ENCODE results near the gene ADPRHL1. TPM values are rescaled to one million over a fixed set of nuclear protein-coding genes. Genes with fewer than 3 reads are reported as not detected.

Gene ADPRHL1
- total RNA-seq, 2 experiments from 2014 or later = 0.25 to 0.49 TPM

GRCh38 chr13:113418722-113419049, 34.6 kb downstream of the ADPRHL1 start:
- ChIA-PET CTCF (no interaction called here), POLR2A (no interaction called here)
- intact Hi-C loops (cut with DNase I, micrococcal nuclease) = no loop called here
- Mint-ChIP-seq H3K36me3 (ENCODE audit: low read depth) (no peaks in the 10 kb centered on the region), H3K4me1 (no peaks in the 10 kb centered on the region), H3K27me3 (peaks cover 1% of the 10 kb centered on the region), H3K4me3 (no peak overlapping the region), H3K9me3 (ENCODE audit: low read depth) (no peaks in the 10 kb centered on the region), H3K27ac (no peak overlapping the region)
- ATAC-seq (no peak), DNase-seq (no peak)

DNA sequence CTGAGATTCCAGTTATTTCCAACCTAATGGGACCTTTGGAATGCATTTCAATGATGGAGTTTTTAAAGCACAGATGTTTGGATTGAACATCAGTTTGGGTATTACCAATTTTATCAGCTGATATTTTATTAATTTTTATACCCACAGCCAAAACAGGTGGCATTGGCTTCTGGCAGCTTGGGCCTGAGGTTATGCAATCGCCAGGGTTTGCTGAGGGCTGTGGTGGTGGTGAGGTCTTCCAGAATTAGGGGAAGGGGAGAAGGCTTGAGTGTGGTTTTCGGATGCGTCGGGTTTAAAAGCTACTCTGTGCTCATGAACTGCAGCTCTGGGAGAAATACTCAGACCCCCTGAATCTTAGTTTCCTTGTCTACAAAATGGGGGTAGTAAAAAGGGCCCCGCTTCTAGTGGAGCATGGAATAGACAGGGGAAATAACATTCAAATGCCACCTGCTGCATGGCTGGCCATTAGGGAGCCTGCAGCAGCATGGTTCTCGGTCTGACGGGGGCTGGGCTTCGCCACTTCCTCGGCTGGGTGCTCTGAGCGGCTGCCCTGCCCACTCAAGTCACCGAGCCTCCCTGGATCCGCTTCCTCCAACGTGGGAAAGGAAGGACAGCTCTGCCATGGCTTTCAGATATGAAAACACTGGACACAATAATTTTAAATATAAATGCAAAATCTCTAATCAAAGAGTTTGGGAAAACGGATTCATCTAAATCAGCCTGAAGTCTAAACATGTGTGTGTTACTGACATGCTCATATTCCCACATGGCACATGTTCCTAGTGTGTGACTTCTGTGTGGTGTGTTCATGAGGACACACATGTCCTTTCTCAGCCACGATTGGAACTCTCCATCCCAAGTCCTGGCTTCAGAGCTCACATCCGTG, 35.2 kb downstream of the ADPRHL1 start:
- H3K4me1 Mint-ChIP-seq = no peaks in the 10 kb centered on the region
- H3K27me3 Mint-ChIP-seq = peaks cover 1% of the 10 kb centered on the region
- no peak overlapping the region for H3K27ac Mint-ChIP-seq
- ATAC-seq = no peak
- no peak for DNase-seq
- no peak overlapping the region for H3K4me3 Mint-ChIP-seq
- no peaks in the 10 kb centered on the region for H3K36me3 Mint-ChIP-seq (ENCODE audit: low read depth)
- intact Hi-C loops (cut with DNase I, micrococcal nuclease) = no loop called here
- POLR2A ChIA-PET = no interaction called here
- peaks cover 1% of the 10 kb centered on the region for H3K9me3 Mint-ChIP-seq (ENCODE audit: low read depth)
- CTCF ChIA-PET = no interaction called here

GRCh38 chr13:113417008-113417751, 36.1 kb downstream of the ADPRHL1 start:
- ChIA-PET CTCF (no interaction called here), POLR2A (no interaction called here)
- no peaks in the 10 kb centered on the region for H3K36me3 Mint-ChIP-seq (ENCODE audit: low read depth)
- intact Hi-C loops (cut with DNase I, micrococcal nuclease) = no loop called here
- peaks cover 2% of the 10 kb centered on the region for H3K9me3 Mint-ChIP-seq (ENCODE audit: low read depth)
- no peaks in the 10 kb centered on the region for H3K4me1 Mint-ChIP-seq
- DNase-seq (no peak), ATAC-seq (no peak)
- H3K27ac Mint-ChIP-seq = no peak overlapping the region
- no peak overlapping the region for H3K4me3 Mint-ChIP-seq
- peaks cover 1% of the 10 kb centered on the region for H3K27me3 Mint-ChIP-seq

- no peaks in the 10 kb centered on the region for H3K4me1 Mint-ChIP-seq
- POLR2A ChIA-PET = no interaction called here
Observed at GRCh38 chr13:113415825-113416224, 37.5 kb downstream of the ADPRHL1 start.

GRCh38 chr13:113415032-113415431, 38.3 kb downstream of the ADPRHL1 start:
- POLR2A ChIA-PET = no interaction called here
- DNase-seq = no peak
- H3K4me1 Mint-ChIP-seq = no peaks in the 10 kb centered on the region
- intact Hi-C loops (cut with DNase I, micrococcal nuclease) = no loop called here
- no peak overlapping the region for H3K27ac Mint-ChIP-seq
- no peak for ATAC-seq
- CTCF ChIA-PET = no interaction called here
- H3K27me3 Mint-ChIP-seq = peaks cover 1% of the 10 kb centered on the region
- H3K4me3 Mint-ChIP-seq = no peak overlapping the region
- peaks cover 2% of the 10 kb centered on the region for H3K9me3 Mint-ChIP-seq (ENCODE audit: low read depth)
- H3K36me3 Mint-ChIP-seq (ENCODE audit: low read depth) = no peaks in the 10 kb centered on the region

More at GRCh38 chr13:113415825-113416224, 37.5 kb downstream of the ADPRHL1 start:
- Mint-ChIP-seq H3K4me3 (no peak overlapping the region), H3K36me3 (ENCODE audit: low read depth) (no peaks in the 10 kb centered on the region), H3K27ac (no peak overlapping the region), H3K9me3 (ENCODE audit: low read depth) (peaks cover 2% of the 10 kb centered on the region), H3K27me3 (peaks cover 1% of the 10 kb centered on the region)
- CTCF ChIA-PET = no interaction called here
- DNase-seq (no peak), ATAC-seq (no peak)
- intact Hi-C loops (cut with DNase I, micrococcal nuclease) = no loop called here

DNA sequence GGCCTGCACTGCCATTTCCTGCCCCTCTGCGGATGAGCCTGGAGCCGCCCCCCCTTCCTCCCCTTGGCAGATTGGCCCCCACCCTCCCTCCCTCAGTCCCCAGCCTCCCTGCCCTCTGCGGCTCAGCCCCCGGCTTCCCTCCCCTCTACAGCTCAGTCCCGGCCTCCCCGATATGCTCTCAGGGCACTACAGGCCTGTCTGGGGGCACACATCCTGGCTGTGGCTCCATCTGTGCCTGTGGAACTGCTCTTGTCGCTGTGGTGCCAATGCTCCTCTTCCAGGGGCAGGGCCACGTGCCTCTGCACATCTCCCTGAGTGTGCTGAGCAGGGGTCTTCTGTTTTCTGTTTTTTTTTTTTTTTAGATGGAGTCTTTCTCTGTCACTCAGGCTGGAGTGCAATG, 39.0 kb downstream of the ADPRHL1 start:
- no peak for ATAC-seq
- H3K27ac Mint-ChIP-seq = no peak overlapping the region
- CTCF ChIA-PET = no interaction called here
- H3K9me3 Mint-ChIP-seq (ENCODE audit: low read depth) = peaks cover 2% of the 10 kb centered on the region
- intact Hi-C loops (cut with DNase I, micrococcal nuclease) = no loop called here
- DNase-seq = no peak
- H3K27me3 Mint-ChIP-seq = peaks cover 2% of the 10 kb centered on the region
- no peak overlapping the region for H3K4me3 Mint-ChIP-seq
- H3K36me3 Mint-ChIP-seq (ENCODE audit: low read depth) = no peaks in the 10 kb centered on the region
- POLR2A ChIA-PET = no interaction called here
- H3K4me1 Mint-ChIP-seq = no peaks in the 10 kb centered on the region

DNA sequence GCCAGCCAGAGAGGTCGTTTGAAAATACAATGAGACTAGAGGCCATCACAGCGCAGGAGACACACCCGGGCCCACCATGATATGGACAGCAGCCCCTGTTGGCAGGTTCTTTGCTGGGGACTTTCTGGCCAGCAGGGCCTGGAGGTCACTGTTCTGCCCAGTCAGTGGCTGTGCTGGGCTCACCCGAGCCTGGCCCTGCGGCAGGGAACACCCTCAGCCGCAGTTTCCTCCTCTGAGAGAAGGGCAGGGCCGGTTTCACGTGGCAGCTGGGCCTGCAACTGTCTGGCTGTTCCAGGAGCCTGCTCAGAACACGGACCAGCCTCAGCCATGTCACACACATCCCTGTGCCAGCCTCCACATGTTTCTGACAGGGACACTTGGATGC, 39.4 kb downstream of the ADPRHL1 start:
- Mint-ChIP-seq H3K27ac (no peak overlapping the region), H3K36me3 (ENCODE audit: low read depth) (no peaks in the 10 kb centered on the region), H3K4me1 (no peaks in the 10 kb centered on the region), H3K9me3 (ENCODE audit: low read depth) (peaks cover 2% of the 10 kb centered on the region), H3K27me3 (peaks cover 3% of the 10 kb centered on the region), H3K4me3 (no peak overlapping the region)
- no peak for ATAC-seq
- ChIA-PET POLR2A (no interaction called here), CTCF (no interaction called here)
- intact Hi-C loops (cut with DNase I, micrococcal nuclease) = no loop called here
- DNase-seq = no peak

DNA sequence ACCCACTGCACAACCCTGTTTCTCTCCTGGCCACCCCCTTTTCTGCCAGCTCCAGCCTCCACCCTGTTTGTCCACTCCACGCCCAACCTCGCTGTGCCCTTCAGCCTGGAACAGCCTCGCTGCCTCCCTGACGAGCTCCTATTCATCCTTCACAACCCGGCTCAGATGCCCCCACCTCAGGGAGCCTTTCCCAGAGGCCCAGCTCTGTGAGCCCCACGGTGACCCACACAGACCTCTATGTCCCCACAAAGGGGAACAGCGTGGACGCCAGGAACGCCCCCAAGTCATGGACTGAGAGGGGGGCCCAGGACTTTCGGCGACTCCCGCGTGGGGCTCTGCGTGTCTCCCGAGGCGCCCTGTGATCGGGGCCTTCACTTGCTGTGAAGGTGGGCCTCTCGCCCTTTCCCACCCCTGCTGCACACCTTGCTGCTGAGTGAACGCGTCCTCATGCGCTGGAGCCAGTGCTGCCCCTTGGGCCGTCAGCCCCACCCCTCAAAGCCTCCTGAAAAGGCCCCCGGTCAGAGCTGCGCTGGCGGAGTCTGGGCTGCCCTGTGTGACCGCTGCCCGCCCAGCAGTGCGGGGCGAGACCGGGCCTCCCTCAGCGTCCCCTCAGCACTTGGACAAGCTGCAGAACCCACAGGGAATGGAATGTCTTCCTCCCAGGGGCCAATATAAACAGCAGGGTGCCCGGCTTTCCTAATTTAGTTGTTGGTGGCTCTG, 40.0 kb downstream of the ADPRHL1 start:
- ChIA-PET POLR2A (no interaction called here), CTCF (no interaction called here)
- ATAC-seq = no peak
- Mint-ChIP-seq H3K27ac (no peak overlapping the region), H3K36me3 (ENCODE audit: low read depth) (no peaks in the 10 kb centered on the region), H3K4me1 (no peaks in the 10 kb centered on the region), H3K9me3 (ENCODE audit: low read depth) (peaks cover 2% of the 10 kb centered on the region), H3K4me3 (no peak overlapping the region), H3K27me3 (peaks cover 3% of the 10 kb centered on the region)
- DNase-seq = no peak
- intact Hi-C loops (cut with DNase I, micrococcal nuclease) = no loop called here

GRCh38 chr13:113412440-113412839, 40.8 kb downstream of the ADPRHL1 start:
- no peak overlapping the region for H3K4me3 Mint-ChIP-seq
- H3K9me3 Mint-ChIP-seq (ENCODE audit: low read depth) = peaks cover 2% of the 10 kb centered on the region
- no peaks in the 10 kb centered on the region for H3K4me1 Mint-ChIP-seq
- ChIA-PET CTCF (no interaction called here), POLR2A (no interaction called here)
- no peak overlapping the region for H3K27ac Mint-ChIP-seq
- ATAC-seq = no peak
- H3K27me3 Mint-ChIP-seq = peaks cover 3% of the 10 kb centered on the region
- H3K36me3 Mint-ChIP-seq (ENCODE audit: low read depth) = no peaks in the 10 kb centered on the region
- intact Hi-C loops (cut with DNase I, micrococcal nuclease) = no loop called here
- DNase-seq = no peak

DNA sequence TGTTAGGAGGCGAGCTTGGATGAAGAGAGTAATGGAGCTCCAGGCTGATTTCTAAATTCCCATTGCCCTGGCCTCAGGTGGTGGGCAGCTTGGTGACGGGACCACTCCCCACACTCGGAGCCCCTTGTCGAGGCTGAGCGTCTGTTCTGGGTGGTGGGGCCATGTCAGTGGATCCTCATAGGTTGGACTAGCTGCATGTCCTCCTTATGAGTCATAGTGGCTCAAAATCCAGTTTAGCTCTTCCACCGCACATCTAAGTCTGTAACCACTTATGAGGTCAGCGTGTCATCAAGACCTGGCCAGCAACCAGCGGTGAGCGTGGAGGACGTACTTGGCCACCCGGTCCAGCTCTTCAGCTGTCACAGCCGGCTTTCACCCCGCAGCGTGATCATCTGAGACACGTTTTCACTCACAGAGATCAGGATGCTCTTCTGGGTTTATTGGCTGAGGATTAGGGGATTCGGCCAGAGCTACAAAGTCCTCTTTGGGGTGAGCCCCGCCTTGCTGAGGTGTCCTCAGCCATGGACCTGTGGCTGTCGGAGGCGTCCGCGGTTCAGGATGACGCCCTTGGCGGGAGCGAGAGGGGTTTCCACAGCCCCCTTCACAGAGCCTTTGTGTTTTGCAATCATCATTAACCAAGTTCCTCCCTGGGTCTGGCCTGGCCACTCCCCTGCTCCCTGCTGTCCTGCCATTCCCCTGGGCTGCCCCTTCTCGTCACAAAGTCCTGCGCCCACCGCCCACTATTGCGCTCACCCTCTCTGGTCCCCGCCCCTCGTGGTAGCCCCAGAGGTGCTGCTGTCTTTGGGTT, 41.9 kb downstream of the ADPRHL1 start:
- no peaks in the 10 kb centered on the region for H3K36me3 Mint-ChIP-seq (ENCODE audit: low read depth)
- H3K27ac Mint-ChIP-seq = no peak overlapping the region
- DNase-seq = no peak
- intact Hi-C loops (cut with DNase I, micrococcal nuclease) = no loop called here
- H3K9me3 Mint-ChIP-seq (ENCODE audit: low read depth) = peaks cover 2% of the 10 kb centered on the region
- H3K4me1 Mint-ChIP-seq = no peaks in the 10 kb centered on the region
- CTCF ChIA-PET = interaction anchor here (0.7 to 0.8 kb wide), 2 partner anchors 11 to 32 kb away, joined by 3 read pairs; no protein-coding TSS in a partner anchor
- POLR2A ChIA-PET = no interaction called here
- H3K4me3 Mint-ChIP-seq = no peak overlapping the region
- H3K27me3 Mint-ChIP-seq = peaks cover 1% of the 10 kb centered on the region
- no peak for ATAC-seq

DNA sequence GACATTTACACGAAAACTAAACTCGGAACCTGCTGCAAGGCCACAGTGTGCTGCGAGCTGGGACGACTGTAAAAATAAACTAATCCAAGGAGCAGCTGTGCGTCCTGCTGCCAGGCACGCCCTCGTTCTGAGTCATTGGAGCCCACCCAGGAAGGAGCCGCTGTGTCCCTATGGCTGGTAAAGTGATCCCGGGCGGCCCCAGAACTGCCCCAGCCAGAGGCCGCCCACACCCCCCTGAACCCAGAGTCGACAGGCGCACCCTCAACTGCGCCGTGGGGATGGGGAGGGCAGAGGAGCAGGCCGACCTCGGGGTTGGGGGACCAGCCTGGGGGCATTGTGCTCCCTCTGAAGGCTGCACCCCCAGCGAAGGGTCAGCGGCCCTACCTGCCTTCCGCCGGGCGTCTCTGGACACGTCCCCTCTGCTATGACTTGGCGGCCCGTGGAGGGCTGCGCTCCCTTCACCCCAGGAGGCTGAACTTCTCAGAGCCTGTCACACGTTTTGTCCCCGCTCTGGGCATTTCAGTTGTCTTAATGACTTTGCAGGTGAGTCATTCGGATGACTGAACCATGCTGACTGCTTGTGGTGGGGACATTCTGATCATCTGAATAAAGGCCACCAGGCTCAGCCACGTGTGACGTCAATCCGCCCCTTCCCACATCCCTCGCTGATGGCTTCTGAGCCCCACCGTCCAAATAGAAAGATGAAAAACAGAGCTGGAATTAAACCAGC, 42.7 kb downstream of the ADPRHL1 start:
- Mint-ChIP-seq H3K27ac (no peak overlapping the region), H3K27me3 (peaks cover 1% of the 10 kb centered on the region), H3K4me3 (no peak overlapping the region), H3K4me1 (no peaks in the 10 kb centered on the region), H3K9me3 (ENCODE audit: low read depth) (peaks cover 2% of the 10 kb centered on the region), H3K36me3 (ENCODE audit: low read depth) (no peaks in the 10 kb centered on the region)
- ATAC-seq = no peak
- CTCF ChIA-PET = interaction anchor here (0.7 to 0.8 kb wide), 2 partner anchors 11 to 31 kb away, joined by 3 read pairs; no protein-coding TSS in a partner anchor
- intact Hi-C loops (cut with DNase I, micrococcal nuclease) = no loop called here
- DNase-seq = no peak
- POLR2A ChIA-PET = no interaction called here
